Aorta (tissue), 5 donors: ENCODE results near the gene KCNJ9. TPM values are rescaled to one million over a fixed set of nuclear protein-coding genes. Genes with fewer than 3 reads are reported as not detected.
A peak's percentile ranks its signal among the peaks of the same experiment; 100 is the strongest.

Experiments used
- ATAC-seq: fragments of 200-7000 bp; cut with Tn5 transposase; one replicate; pipeline ENCODE4 v1.9.1; 2022; ENCODE audit warnings: moderate library complexity; ENCODE audit not compliant: low FRiP score
- DNase-seq, 2 donors: peaks; one replicate each; pipeline ENCODE4 v3.0.0-alpha.2; 2020
- H3K27ac ChIP-seq, 2 donors: one replicate each; pipeline ENCODE4 v1.5.1; 2013; ENCODE audit warnings: low read length in 2 of 2, mild to moderate bottlenecking in 2 of 2, moderate library complexity in 2 of 2, control low read depth in 1 of 2, inconsistent platforms in 1 of 2, low read depth in 1 of 2
- H3K27me3 ChIP-seq, 2 donors: one replicate each; pipeline ENCODE4 v1.6.1; 2013; ENCODE audit warnings: control low read depth in 1 of 2, low read length in 1 of 2, mild to moderate bottlenecking in 1 of 2, moderate library complexity in 1 of 2; ENCODE audit not compliant: insufficient read depth in 2 of 2, control insufficient read depth in 1 of 2
- H3K36me3 ChIP-seq, 2 donors: one replicate each; pipeline ENCODE4 v1.6.1; 2013; ENCODE audit warnings: control low read depth in 1 of 2, low read length in 1 of 2, mild to moderate bottlenecking in 1 of 2; ENCODE audit not compliant: insufficient read depth in 2 of 2, control insufficient read depth in 1 of 2
- H3K4me1 ChIP-seq, 2 donors: one replicate each; pipeline ENCODE4 v1.6.1; 2013; ENCODE audit warnings: low read length in 2 of 2, control low read depth in 1 of 2, mild to moderate bottlenecking in 1 of 2, moderate library complexity in 1 of 2; ENCODE audit not compliant: insufficient read depth in 2 of 2, control insufficient read depth in 1 of 2
- H3K4me3 ChIP-seq, 2 donors: one replicate each; pipeline ENCODE4 v1.5.1; 2013; ENCODE audit warnings: low read length in 2 of 2, control low read depth in 1 of 2, mild to moderate bottlenecking in 1 of 2
- H3K9me3 ChIP-seq: one replicate; pipeline ENCODE4 v1.6.1; 2013; ENCODE audit warnings: mild to moderate bottlenecking, low read length; ENCODE audit not compliant: control insufficient read depth
- WGBS, 2 donors: extraction: QIAGEN DNeasy Blood & Tissue Kit; methylation state at CpG; one replicate each; pipeline ENCODE4 v1.1.7; 2013; 5-methylcytosine and 5-hydroxymethylcytosine counted together
- intact Hi-C, 2 donors: fragments of 100-400 bp; cut with DNase I; formaldehyde crosslinking; loops; one replicate each; pipeline versions ENCODE4 v1.14.2 to v1.15.0; 2022
- long read RNA-seq, 2 donors: library from polyadenylated mRNA; unstranded; transcript quantifications; one replicate each; pipeline ENCODE4 v2.0.0, GENCODE V29; 2020 to 2021
- polyA plus RNA-seq, 2 donors: library from polyadenylated mRNA; stranded (reverse); fragments of 200-250 nt; gene quantifications; one replicate each; pipeline ENCODE4 v1.2.3, GENCODE V29; 2013
- total RNA-seq, 2 donors: library from RNA; stranded (reverse); fragmentation: NEBNext Ultra II Directional; extraction: Animal tissue kit (Norgen Biotek cat#: 25700); gene quantifications; one replicate each; pipeline ENCODE4 v1.2.1, GENCODE V29; 2021
- donor health status: healthy with polysubstance abuse.
- donor health status: Bipolar disorder and iron deficiency.
- donor health status: DM: no; HTN: no; CAD: no.
- donor health status: DM: no; HTN: no; CAD: no.
- donor health status: DM: yes; HTN: yes; CAD: no.

The KCNJ9 gene
- total RNA-seq = not detected
- not detected for polyA plus RNA-seq
- long read RNA-seq, donor 1 = 0 reads
- long read RNA-seq, donor 2 = 0 reads

DNA sequence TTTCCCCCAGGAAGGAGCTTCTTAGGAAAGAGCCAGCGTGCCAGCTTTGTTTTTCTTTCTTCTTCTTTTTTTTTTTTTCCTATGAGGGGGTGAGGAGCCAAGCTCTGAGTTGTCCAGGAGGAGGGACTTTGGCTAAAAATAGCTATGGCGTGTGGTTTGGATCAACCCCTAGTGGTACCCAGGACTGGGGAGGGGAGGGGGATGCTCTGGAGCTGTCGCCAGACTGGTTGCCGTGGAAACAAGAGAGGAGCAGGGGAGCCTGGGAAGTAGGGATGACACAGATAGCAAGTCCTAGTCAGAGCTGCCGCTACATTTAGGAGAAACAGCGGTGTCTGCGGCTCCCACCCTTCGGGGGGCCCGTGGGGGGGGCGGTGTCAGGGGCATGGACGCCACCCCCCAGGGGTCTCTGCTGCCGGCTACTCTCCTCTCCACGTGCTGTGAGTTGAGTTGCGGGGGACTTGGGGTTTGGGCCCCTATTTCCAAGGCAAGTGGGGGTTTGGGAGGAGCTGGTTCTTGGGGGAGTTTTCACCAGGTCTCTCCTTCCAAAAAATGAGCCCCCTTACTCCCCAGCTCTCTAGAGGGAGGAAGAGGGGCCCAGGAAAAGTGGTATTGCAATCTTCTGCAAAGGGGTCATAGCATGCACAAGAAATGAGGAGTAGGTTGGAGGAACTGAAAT lies at the start of gene KCNJ9:
TSS of gene KCNJ9 (plus strand) at position 278 of the 676 bp plus-strand sequence. CDS start 2,493 bp downstream, outside the sequence.
- 11 to 13% methylated on average over 11 to 14 of the region's 14 CpGs for WGBS, 2 donors

DNA sequence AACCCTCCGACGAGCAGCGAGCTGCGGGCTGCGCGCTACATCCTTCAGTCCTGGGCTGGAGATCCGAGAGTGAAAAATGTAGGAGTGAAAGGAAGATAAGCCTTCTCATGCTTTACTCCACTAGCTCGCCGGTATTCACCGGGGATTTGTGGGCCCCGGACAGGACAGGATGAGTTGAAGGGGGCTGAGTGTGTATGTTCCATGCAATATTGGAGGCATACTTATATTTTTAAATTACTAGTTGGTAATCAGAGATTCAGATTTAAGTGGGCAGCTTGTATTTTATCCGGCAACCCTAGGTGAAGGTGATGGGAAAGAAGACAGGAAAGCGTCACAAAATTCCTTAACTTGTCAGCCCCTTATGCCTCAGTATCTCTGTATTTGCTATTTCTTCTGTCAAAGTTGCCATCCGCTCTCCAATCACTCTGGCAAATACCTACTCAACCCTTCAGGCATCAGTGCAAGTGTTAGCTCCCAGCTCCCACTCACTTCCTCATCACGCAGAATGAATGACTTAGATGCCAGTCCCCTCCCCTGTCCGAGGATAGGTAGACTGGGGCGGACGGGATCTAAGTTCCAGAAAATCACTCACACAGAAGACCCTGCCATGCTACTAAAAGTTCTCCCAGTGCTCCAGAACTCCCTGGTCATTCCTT lies 49.0 kb upstream of the KCNJ9 start:
- H3K27ac ChIP-seq = peak overlapping the region in 1 of 2 donors; percentile 31
- intact Hi-C loops = loop anchor here in 1 of 2 donors (5.0 kb wide), 1 partner anchor 250 kb away; the partner anchor contains the start of gene DUSP23
- H3K4me3 ChIP-seq = peak overlapping the region; percentile 58 to 70
- DNase-seq (no peak), ATAC-seq (no peak)
- peaks cover 3 to 7% of the 10 kb centered on the region in 2 donors for H3K4me1 ChIP-seq
- H3K27me3 ChIP-seq = no peaks in the 10 kb centered on the region
- no peaks in the 10 kb centered on the region for H3K36me3 ChIP-seq
- 2 to 3% methylated on average over 18 of the region's 18 CpGs for WGBS, 2 donors
- no peaks in the 10 kb centered on the region for H3K9me3 ChIP-seq

More for the DNA sequence above, at the start of gene KCNJ9:
- intact Hi-C loops = loop anchor here in 1 of 2 donors (5.0 kb wide), 1 partner anchor 34 kb away; no protein-coding TSS in a partner anchor
- H3K9me3 ChIP-seq = no peaks in the 10 kb centered on the region
- H3K4me3 ChIP-seq = no peak within 1 kb of the TSS
- ATAC-seq (peak; percentile 16), DNase-seq (no peak)
- peaks cover 0 to 3% of the 10 kb centered on the region in 2 donors for H3K4me1 ChIP-seq
- no peaks in the 10 kb centered on the region for H3K36me3 ChIP-seq
- H3K27me3 ChIP-seq = no peaks in the 10 kb centered on the region
- H3K27ac ChIP-seq = no peak within 1 kb of the TSS

GRCh38 chr1:160040476-160040875 lies 40.9 kb upstream of the KCNJ9 start:
- no peak for ATAC-seq
- Histone ChIP-seq H3K4me3 (no peak overlapping the region), H3K27me3 (no peaks in the 10 kb centered on the region), H3K4me1 (no peaks in the 10 kb centered on the region), H3K36me3 (no peaks in the 10 kb centered on the region), H3K9me3 (no peaks in the 10 kb centered on the region), H3K27ac (no peak overlapping the region)
- DNase-seq = no peak
- WGBS, 2 donors = 80 to 83% methylated on average over 1 of the region's 1 CpG
- intact Hi-C loops = no loop called here

DNA sequence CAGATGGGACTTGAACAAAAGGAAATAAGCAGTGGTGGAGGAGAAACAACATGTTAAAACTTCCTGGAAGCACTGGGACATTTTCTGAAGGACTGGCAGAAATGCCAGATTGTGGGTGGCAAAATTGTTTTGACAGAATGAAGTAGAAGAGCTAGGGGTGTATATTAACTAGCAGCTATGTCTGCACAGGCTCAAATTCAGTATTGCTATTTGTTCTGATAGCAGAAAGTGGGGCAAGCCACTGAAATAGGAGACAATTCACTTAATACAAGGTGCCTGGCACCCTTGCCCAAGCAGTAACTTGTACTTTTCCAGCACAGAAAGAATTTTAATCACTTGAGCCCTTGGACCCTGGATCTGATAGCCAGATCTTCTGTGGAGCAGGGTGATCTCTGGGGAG lies 37.8 kb upstream of the KCNJ9 start:
- intact Hi-C loops = no loop called here

DNA sequence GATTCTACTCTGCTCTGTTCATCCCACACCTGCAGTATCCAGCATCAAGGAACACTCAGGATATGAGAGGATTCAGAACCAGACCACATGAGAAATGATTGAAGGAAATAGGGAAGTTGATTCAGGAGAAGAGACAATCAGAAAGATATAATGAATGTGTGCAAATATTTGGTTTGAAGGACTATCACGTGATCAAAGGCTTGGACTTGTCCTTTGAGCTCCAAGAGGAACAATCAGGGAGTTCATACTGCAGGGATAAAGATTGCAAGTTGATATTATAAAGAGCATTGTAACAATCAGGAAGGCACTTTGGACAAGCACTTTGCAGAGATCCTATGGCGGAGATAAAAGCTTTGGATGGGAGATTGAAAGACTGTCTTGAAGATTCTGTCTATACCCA lies 35.7 kb upstream of the KCNJ9 start:
- Histone ChIP-seq H3K27ac (no peak overlapping the region), H3K36me3 (no peaks in the 10 kb centered on the region), H3K27me3 (no peaks in the 10 kb centered on the region), H3K4me3 (no peak overlapping the region), H3K4me1 (no peaks in the 10 kb centered on the region), H3K9me3 (no peaks in the 10 kb centered on the region)
- intact Hi-C loops = loop anchor here in 1 of 2 donors (5.0 kb wide), 1 partner anchor 37 kb away; the partner anchor contains the start of gene KCNJ9
- ATAC-seq (no peak), DNase-seq (no peak)
- 71 to 79% methylated on average over 2 of the region's 2 CpGs for WGBS, 2 donors

More for the DNA sequence above, 37.8 kb upstream of the KCNJ9 start:
- ATAC-seq (no peak), DNase-seq (no peak)
- H3K4me1 ChIP-seq = no peaks in the 10 kb centered on the region
- H3K27ac ChIP-seq = no peak overlapping the region
- no peaks in the 10 kb centered on the region for H3K9me3 ChIP-seq
- H3K27me3 ChIP-seq = no peaks in the 10 kb centered on the region
- no peaks in the 10 kb centered on the region for H3K36me3 ChIP-seq
- H3K4me3 ChIP-seq = no peak overlapping the region

GRCh38 chr1:160046494-160047110 lies 34.7 kb upstream of the KCNJ9 start:
- no peaks in the 10 kb centered on the region for H3K4me1 ChIP-seq
- no peaks in the 10 kb centered on the region for H3K36me3 ChIP-seq
- 2% methylated on average over 11 of the region's 11 CpGs for WGBS, 2 donors
- intact Hi-C loops = loop anchor here in 1 of 2 donors (5.0 kb wide), 1 partner anchor 36 kb away; the partner anchor contains the start of gene KCNJ9
- peak; percentile 79 for ATAC-seq
- H3K4me3 ChIP-seq = no peak overlapping the region
- H3K27me3 ChIP-seq = no peaks in the 10 kb centered on the region
- no peak for DNase-seq
- no peaks in the 10 kb centered on the region for H3K9me3 ChIP-seq
- H3K27ac ChIP-seq = no peak overlapping the region

- no peaks in the 10 kb centered on the region for H3K9me3 ChIP-seq
- no peak overlapping the region for H3K27ac ChIP-seq
- ATAC-seq (no peak), DNase-seq (no peak)
- H3K36me3 ChIP-seq = no peaks in the 10 kb centered on the region
- no peaks in the 10 kb centered on the region for H3K27me3 ChIP-seq
- intact Hi-C loops = loop anchor here in 1 of 2 donors (5.0 kb wide), 1 partner anchor 35 kb away; the partner anchor contains the start of gene KCNJ9
- no peaks in the 10 kb centered on the region for H3K4me1 ChIP-seq
- WGBS, 2 donors = 85 to 87% methylated on average over 9 of the region's 9 CpGs
- H3K4me3 ChIP-seq = no peak overlapping the region
Observed at GRCh38 chr1:160047111-160047991, 34.0 kb upstream of the KCNJ9 start.

- Histone ChIP-seq H3K9me3 (no peaks in the 10 kb centered on the region), H3K27ac (no peak overlapping the region), H3K27me3 (no peaks in the 10 kb centered on the region), H3K4me3 (no peak overlapping the region), H3K36me3 (no peaks in the 10 kb centered on the region), H3K4me1 (no peaks in the 10 kb centered on the region)
- ATAC-seq = no peak
- intact Hi-C loops = loop anchor here in 1 of 2 donors (5.0 kb wide), 1 partner anchor 34 kb away; the partner anchor contains the start of gene KCNJ9
- no peak for DNase-seq
Observed at GRCh38 chr1:160048335-160048734, 33.0 kb upstream of the KCNJ9 start.
